Mesodermal cell (in vitro differentiated cells): ENCODE data around the gene PRSS22. TPM values are rescaled to one million over a fixed set of nuclear protein-coding genes. Genes with fewer than 3 reads are reported as not detected.
A peak's percentile ranks its signal among the peaks of the same experiment; 100 is the strongest.
"Not testable (repeated sequence)": the region's sequence is repeated elsewhere in the genome, so short reads cannot be mapped to it uniquely, and the experiment has no call there.

Experiments used
- H3K27ac ChIP-seq: 2 replicates; pipeline ENCODE4 v1.7.0; 2013; ENCODE audit warnings: mild to moderate bottlenecking, low read depth, low read length, moderate library complexity; ENCODE audit not compliant: severe bottlenecking
- H3K36me3 ChIP-seq: 2 replicates; pipeline ENCODE4 v1.7.1; 2013; ENCODE audit warnings: mild to moderate bottlenecking, low read length, moderate library complexity; ENCODE audit not compliant: control insufficient read depth, insufficient read depth
- H3K4me1 ChIP-seq: one replicate; pipeline ENCODE4 v1.7.1; 2013; ENCODE audit warnings: mild to moderate bottlenecking, low read length; ENCODE audit not compliant: insufficient read depth, control insufficient read depth, poor library complexity, severe bottlenecking
- H3K4me3 ChIP-seq: 2 replicates; pipeline ENCODE4 v1.7.0; 2013; ENCODE audit warnings: low read length, control low read depth, mild to moderate bottlenecking; ENCODE audit not compliant: insufficient read depth, poor library complexity, severe bottlenecking; ENCODE audit errors: extremely low read depth
- H3K9me3 ChIP-seq: 2 replicates; pipeline ENCODE4 v1.7.1; 2013; ENCODE audit warnings: mild to moderate bottlenecking, low read length, moderate library complexity; ENCODE audit not compliant: control insufficient read depth
- WGBS, 2 experiments: methylation state at CpG; one replicate each; pipeline ENCODE4 v1.1.5; 2013; ENCODE audit warnings: missing lambda C conversion rate in 2 of 2; ENCODE audit not compliant: insufficient coverage in 2 of 2; 5-methylcytosine and 5-hydroxymethylcytosine counted together
- polyA plus RNA-seq, 2 experiments: library from polyadenylated mRNA; stranded (reverse); fragments of 50-300 nt; gene quantifications; one replicate each; pipeline ENCODE4 v1.2.3, GENCODE V29; 2013

PRSS22 gene
- polyA plus RNA-seq (2013, experiment 1 of 2), result not detected
- not detected for polyA plus RNA-seq (2013, experiment 2 of 2)

DNA sequence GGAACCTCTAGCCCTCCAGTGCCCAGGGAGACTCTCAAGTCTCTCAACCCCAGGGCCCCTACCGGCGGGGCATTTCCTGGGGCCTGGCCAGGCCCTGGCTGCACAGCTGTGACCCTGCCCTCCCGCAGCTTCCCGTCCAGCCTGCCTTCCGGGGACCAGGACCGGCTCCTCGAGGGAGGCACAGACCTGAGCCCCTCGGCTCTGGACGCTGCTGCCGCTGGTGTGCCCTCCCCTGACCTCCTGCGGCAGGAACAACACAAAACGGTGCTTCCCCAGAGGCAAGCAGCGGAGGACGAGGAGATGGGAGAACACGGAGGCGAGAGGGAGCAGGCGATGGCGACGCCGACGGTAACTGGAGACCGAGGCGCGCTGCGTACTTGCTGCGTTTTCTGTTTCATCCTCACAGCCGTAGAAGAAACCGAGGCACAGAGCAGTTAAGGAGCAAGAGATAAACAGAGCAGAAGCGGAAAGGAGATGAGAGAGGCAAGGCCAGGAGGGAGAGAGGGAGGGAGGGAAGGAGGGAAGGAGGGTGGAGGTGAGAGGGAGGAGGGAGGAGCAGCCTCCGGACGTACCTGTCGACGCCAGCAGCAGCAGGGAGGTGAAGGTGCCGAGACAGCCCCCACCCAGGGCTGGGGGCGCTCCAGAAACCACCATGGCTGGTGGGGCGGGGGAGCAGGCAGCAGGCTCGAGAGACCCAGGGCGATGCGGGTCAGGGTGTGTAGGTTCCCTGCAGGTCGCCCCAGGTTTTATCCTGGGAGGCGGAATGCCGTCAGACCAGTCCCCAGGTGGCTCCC is at the start of gene PRSS22:
PRSS22 (minus strand) TSS at position 720 of the 794 bp plus-strand sequence; CDS start at position 654, 66 bp downstream.
- no peak within 1 kb of the TSS for H3K4me3 ChIP-seq
- H3K36me3 ChIP-seq, result no peaks in the 10 kb centered on the region
- no peaks in the 10 kb centered on the region for H3K4me1 ChIP-seq
- 11 to 12% methylated on average over 34 to 40 of the region's 42 CpGs for WGBS, 2 experiments
- H3K27ac ChIP-seq, result no peak within 1 kb of the TSS
- H3K9me3 ChIP-seq, result peaks cover 20% of the 10 kb centered on the region

- not testable (repeated sequence) for H3K27ac ChIP-seq, H3K4me1 ChIP-seq, H3K36me3 ChIP-seq, H3K4me3 ChIP-seq, H3K9me3 ChIP-seq
- WGBS, 2 experiments, result 37 to 47% methylated on average over 8 to 9 of the region's 17 CpGs
Observed at GRCh38 chr16:2907084-2907753, 49.2 kb upstream of the PRSS22 start.

GRCh38 chr16:2905988-2906387 is 48.0 kb upstream of the PRSS22 start:
- H3K9me3 ChIP-seq, result no peaks in the 10 kb centered on the region
- peaks cover 3% of the 10 kb centered on the region for H3K4me1 ChIP-seq
- WGBS, 2 experiments, result 64% methylated on average over 9 of the region's 12 CpGs
- H3K4me3 ChIP-seq, result no peak overlapping the region
- H3K27ac ChIP-seq, result peak overlapping the region; percentile 41
- H3K36me3 ChIP-seq, result no peaks in the 10 kb centered on the region

DNA sequence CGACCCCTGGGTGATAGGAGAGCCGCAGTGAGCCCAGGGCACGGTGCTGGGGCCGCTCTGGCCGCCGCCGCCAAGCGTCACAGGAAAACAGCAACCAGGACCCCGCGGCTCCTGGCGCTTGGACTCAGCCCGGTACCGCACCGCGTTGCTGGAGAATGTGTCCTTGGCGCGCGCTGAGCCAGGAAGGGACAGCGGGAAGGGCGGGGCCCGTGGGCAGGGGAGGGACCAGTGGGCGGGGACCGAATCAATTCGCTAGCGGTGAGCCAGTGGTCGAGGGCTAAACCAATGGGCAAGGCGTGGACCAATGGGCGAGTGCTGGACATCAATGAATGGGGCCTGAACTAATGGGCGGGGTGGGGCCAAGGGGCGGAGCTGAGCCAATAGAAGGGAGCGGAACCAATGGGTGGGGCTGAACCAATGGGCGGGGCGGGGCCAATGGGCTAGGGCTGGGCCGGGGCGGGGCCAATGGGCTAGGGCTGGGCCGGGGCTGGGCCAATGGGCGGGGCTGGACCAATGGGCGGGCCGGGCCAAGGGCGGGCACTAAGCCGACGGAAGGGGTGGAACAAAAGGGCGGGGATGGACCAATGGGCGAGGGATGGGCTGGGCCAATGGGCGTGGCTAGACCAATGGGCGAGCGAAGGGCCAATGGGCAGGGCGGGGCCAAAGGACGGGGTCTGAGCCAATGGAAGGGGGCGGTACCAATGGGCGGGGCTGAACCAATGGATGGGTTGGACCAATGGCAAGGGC is 47.4 kb upstream of the PRSS22 start:
- H3K4me3 ChIP-seq, result peak overlapping the region; percentile 71
- H3K27ac ChIP-seq, result peak overlapping the region; percentile 25
- H3K9me3 ChIP-seq, result no peaks in the 10 kb centered on the region
- peaks cover 3% of the 10 kb centered on the region for H3K4me1 ChIP-seq
- H3K36me3 ChIP-seq, result no peaks in the 10 kb centered on the region
- WGBS, 2 experiments, result 1% methylated on average over 36 of the region's 51 CpGs

DNA sequence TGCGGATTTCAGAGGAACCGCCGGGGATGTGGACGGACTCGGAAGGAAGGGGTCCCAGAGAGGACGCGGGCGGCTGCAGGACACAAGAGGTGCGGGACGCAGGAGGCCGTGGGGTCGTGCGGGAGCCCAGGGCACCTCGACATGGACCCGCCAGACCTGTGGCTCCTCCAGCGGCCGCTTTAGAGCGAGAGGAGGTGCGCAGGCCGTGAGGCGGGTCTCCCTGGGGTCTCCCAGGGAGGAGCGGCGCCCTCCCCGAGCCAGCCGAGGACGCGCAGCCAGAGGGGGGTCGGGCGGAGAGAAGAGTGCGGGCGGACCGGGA is 46.9 kb upstream of the PRSS22 start:
- H3K4me1 ChIP-seq, result peaks cover 3% of the 10 kb centered on the region
- H3K27ac ChIP-seq, result peak overlapping the region; percentile 25
- peak overlapping the region; percentile 71 for H3K4me3 ChIP-seq
- WGBS, 2 experiments, result 1 to 2% methylated on average over 28 to 32 of the region's 32 CpGs
- no peaks in the 10 kb centered on the region for H3K9me3 ChIP-seq
- no peaks in the 10 kb centered on the region for H3K36me3 ChIP-seq

- Histone ChIP-seq H3K4me3 (peak overlapping the region; percentile 71), H3K4me1 (peaks cover 3% of the 10 kb centered on the region), H3K27ac (peak overlapping the region; percentile 45), H3K9me3 (no peaks in the 10 kb centered on the region), H3K36me3 (no peaks in the 10 kb centered on the region)
- 6 to 7% methylated on average over 43 to 47 of the region's 62 CpGs for WGBS, 2 experiments
Observed at GRCh38 chr16:2904100-2904921, 46.3 kb upstream of the PRSS22 start.

- Histone ChIP-seq H3K27ac (no peak overlapping the region), H3K9me3 (no peaks in the 10 kb centered on the region), H3K4me3 (no peak overlapping the region), H3K36me3 (no peaks in the 10 kb centered on the region), H3K4me1 (peaks cover 3% of the 10 kb centered on the region)
- WGBS, 2 experiments, result 87 to 97% methylated on average over 5 to 6 of the region's 9 CpGs
Observed at GRCh38 chr16:2902337-2903130, 44.6 kb upstream of the PRSS22 start.

- Histone ChIP-seq H3K9me3 (no peaks in the 10 kb centered on the region), H3K36me3 (no peaks in the 10 kb centered on the region), H3K4me3 (no peak overlapping the region), H3K27ac (no peak overlapping the region), H3K4me1 (peaks cover 6% of the 10 kb centered on the region)
- 90 to 95% methylated on average over 12 to 13 of the region's 15 CpGs for WGBS, 2 experiments
Observed at GRCh38 chr16:2900526-2901075, 42.6 kb upstream of the PRSS22 start.

DNA sequence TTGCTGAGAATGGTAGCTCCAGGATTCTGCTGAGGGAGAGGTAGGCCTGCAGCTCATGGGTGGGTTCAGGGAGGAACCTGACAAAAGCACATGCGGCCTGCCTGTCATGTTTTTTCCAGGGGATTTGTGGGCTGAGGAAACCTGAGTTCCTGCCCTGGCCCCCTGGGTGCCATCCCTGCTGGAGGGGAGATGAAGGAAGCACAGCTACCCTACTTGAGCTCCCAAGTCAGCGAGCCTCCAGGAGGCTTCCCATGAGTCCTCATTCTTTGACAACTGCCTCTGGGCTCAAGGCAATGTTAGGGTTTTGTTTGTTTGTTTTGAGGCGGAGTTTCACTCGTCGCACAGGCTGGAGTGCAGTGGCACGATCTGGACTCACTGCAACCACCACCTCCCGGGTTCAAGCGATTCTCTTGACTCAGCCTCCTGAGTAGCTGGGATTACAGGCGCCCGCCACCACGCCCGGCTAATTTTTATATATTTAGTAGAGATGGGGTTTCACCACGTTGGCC is 41.6 kb upstream of the PRSS22 start:
- H3K9me3 ChIP-seq, result no peaks in the 10 kb centered on the region
- H3K27ac ChIP-seq, result no peak overlapping the region
- no peaks in the 10 kb centered on the region for H3K36me3 ChIP-seq
- 96 to 98% methylated on average over 11 of the region's 13 CpGs for WGBS, 2 experiments
- peaks cover 13% of the 10 kb centered on the region for H3K4me1 ChIP-seq
- H3K4me3 ChIP-seq, result no peak overlapping the region
